GM18868 (cell line): ENCODE measurements around the gene NAGS.
"Not testable (repeated sequence)": the region's sequence is repeated elsewhere in the genome, so short reads cannot be mapped to it uniquely, and the experiment has no call there.

Experiments used
- ATAC-seq: cut with Tn5 transposase; IDR thresholded peaks from one replicate; pipeline ENCODE4 v1.9.1; 2021; ENCODE audit warnings: mild to moderate bottlenecking, moderate library complexity; ENCODE audit not compliant: unreplicated experiment

Gene NAGS

DNA sequence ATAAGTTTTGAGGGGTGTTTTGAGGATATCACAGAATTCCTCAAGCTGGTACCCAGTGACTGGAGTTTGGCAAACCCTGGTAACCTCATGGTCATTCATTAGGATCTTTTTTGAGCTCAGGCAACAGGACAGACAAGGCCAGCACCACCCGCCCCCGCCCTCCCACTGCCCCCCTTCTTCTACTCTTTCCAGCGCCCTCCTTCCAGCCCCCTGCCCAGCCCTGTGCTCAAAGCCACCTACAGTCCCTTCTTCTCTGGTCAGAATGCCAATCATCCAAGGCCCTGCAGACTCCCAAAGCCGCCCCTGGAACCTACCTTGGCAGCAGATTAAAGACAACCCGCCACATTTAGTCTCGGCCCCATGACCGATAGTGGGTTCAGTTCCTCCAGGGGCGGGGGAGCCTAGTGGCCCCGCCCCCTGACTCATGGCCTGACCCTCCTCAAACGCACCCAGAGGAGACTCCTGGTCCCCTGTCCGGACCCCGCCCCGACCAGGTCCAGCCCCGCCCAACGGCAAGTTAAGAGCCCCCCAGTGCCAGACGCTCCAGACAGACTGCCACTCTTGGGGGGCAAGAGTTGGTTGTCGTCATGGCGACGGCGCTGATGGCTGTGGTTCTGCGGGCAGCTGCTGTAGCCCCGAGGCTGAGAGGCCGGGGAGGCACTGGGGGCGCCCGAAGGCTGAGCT is at the start of gene NAGS:
NAGS (plus strand) TSS at position 546 of the 684 bp plus-strand sequence; CDS start at position 588, 42 bp downstream.
- ATAC-seq: no peak

GRCh38 chr17:43956222-43956621 is 48.2 kb upstream of the NAGS start:
- no peak for ATAC-seq

GRCh38 chr17:43958748-43959352 is 45.6 kb upstream of the NAGS start:
- ATAC-seq: no peak

- not testable (repeated sequence) for ATAC-seq
Observed at GRCh38 chr17:43961292-43961691, 43.1 kb upstream of the NAGS start.

GRCh38 chr17:43961954-43962353 is 42.5 kb upstream of the NAGS start:
- ATAC-seq: no peak

GRCh38 chr17:43962479-43962878 is 41.9 kb upstream of the NAGS start:
- ATAC-seq: no peak

- no peak for ATAC-seq
Observed at GRCh38 chr17:43966276-43966675, 38.1 kb upstream of the NAGS start.

GRCh38 chr17:43967251-43967875 is 37.1 kb upstream of the NAGS start:
- no peak for ATAC-seq

DNA sequence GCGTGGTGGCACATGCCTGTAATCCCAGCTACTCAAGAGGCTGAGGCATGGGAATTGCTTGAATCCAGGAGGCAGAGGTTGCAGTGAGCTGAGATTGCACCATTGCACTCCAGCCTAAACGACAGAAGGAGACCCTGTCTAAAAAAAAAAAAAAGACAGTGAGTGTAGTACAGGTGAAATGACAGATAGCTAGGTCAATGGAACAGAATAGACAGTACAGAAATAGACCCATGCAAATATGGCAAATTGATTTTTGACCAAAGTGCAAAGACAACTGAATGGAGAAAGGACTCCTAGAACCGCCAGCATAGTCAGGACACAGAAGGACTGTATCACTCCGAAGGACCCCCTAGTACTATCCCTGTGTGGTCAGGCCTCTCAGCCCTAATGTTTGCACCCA is 34.1 kb upstream of the NAGS start:
- ATAC-seq: no peak

DNA sequence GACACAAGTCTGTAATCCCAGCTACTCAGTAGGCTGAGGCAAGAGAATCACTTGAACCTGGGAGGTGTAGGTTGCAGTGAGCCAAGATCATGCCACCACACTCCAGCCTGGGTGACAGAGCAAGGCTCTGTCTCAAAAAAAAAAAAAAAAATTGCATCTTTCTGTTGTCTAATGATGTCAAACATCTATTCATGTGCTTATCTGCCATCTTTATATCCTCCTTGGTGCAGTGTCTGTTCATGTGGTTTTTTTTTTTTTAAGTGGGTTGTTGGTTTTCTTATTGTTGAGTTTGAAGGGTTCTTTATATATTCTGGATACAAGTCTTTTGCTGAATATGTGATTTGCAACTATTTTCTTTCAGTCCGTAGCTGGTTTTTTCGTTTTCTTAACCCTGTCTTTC is 33.0 kb upstream of the NAGS start:
- ATAC-seq: not testable (repeated sequence)

DNA sequence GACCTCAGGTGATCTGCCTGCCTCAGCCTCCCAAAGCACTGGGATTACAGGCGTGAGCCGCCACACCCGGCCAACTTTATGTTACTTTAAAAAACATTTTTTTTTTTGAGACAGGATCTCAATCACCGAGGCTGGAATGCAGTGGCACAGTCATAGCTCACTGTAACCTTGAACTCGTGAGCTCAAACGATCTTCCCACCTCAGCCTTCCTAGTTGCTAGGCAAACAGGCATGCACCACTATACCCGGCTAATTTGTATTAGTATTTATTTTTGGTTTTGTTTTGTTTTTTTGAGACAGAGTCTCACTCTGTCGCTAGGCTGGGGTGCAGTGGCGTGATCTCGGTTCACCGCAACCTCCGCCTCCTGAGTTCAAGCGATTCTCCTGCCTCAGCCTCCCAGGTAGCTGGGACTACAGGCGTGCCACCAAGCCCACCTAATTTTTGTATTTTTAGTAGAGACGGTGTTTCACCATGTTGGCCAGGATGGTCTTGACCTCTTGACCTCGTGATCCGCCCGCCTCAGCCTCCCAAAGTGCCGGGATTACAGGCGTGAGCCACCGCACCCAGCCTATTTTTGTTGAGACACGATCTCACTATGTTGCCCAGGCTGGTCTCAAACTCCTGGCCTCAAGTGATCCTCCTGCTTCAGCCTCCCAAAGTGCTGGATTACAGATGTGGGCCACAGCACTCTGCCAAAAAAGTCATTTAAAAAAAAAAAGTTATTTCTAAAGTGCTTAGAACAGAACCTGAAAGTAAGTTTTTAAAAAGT is 31.8 kb upstream of the NAGS start:
- ATAC-seq: not testable (repeated sequence)

DNA sequence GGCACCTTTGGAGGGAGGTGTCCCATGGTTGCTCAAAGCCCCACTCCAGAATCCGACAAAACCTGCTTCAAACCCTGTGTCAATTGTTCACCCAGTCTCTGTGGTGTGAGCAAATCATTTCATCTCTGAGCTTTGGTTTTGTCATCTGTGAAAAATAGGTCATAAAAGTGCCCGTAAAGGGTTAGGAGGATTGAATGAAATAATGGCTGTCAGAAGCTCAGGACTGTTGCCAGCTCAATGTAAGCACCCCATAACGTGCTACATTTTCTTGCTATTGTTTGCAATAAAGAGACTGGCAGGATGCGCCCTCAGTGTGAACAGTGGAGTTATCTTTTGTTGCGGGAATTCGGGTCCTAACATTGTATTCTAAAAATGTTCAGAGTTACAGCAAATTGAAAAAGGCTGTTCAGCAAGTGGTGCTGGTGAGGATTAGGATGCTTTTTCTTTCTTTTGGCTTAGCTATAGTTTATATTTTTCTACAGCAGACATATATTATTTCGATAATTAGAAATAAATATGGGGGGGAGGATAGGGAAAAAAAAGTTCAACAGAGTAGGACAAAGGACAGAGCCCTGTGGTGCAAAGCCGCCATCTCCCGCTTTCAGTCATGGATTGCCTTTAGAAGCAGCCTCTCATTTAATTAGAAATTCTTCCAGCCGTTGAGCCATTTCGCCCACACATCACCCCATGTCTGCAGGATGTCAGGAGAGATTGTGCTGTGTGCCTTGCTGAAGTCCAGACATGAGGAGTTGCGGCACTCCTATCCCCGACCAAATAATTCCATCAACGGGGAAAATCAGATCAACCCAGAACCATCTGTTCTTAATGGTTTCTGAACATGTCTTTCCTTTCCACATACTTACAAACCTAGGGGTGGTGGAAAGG is 29.8 kb upstream of the NAGS start:
- no peak for ATAC-seq

- ATAC-seq: no peak
Observed at GRCh38 chr17:43975898-43976297, 28.5 kb upstream of the NAGS start.

- no peak for ATAC-seq
Observed at GRCh38 chr17:43976963-43977837, 27.2 kb upstream of the NAGS start.

DNA sequence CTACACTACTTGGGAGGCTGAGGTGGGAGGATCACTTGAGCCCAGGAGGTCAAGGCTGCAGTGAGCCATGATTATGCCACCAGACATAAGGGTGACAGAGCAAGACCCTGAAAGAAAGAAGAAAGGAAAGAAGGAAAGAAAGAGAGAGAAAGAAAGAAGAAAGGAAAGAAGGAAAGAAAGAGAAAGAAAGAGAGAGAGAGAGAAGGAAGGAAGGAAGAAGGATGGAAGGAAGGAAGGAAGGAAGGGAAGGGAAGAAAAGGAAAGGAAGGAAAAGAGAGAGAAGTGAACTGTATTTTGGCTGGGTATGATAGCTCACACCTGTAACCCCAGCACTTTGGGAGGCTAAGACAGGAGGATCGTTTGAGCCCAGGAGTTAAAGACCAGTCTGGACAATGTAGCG is 26.3 kb upstream of the NAGS start:
- ATAC-seq: no peak

DNA sequence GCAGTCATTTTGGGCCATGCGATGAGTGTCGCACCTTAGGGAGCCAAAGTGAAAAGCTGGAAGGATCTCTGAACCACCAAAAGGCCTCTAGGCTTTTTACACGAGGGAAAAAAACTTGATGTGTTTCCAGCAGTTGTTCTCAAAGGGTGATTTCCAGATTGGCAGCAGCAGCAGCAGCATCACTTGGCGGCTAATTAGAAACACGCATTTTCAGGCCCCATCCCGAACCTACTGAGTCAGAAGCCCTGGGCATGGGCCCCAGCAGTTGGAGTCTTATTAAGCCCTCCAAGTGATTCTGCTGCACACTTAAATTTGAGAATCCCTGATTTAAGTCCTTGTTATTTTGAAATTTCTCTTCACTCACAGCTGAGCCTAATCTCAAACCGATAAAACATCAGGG is 25.4 kb upstream of the NAGS start:
- no peak for ATAC-seq

DNA sequence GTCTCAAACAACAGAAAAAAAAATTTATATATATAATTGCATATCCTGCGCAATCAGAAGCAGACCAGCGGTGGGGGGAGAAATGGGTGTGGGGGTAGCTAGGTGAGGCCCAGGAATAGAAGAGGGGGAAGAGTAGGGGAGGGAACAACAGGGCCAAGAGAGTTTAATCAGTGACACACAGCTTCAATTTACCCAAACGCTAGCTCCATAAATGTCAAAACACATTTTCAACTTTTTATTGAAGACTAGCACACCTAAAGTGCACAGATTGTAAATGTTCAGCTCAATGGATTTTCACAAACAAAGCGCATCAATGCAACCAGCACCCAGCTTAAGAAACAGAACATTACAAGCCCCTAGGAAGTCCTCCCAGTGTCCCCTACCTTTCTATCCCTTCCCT is 24.8 kb upstream of the NAGS start:
- ATAC-seq: no peak

GRCh38 chr17:43982171-43982570 is 22.3 kb upstream of the NAGS start:
- ATAC-seq: no peak

DNA sequence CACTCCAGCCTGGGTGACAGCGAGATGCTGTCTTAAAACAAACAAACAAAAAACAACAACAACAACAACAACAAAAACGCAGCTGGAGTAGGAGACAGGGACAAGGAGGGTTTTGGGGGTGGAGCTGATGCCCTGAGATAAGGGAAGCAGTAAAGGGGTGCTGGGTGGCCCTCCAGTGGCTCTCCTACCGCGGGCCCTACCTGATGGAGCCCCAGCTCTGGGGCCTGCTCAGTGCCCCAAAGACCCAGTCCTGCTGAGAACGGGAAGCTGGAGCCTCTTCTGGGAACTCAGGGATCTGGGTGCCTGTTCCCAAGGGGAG is 21.3 kb upstream of the NAGS start:
- no peak for ATAC-seq
